T-helper 17 cell (primary cell): ENCODE data around the gene SPECC1. TPM values are rescaled to one million over a fixed set of nuclear protein-coding genes. Genes with fewer than 3 reads are reported as not detected.
"Not testable (repeated sequence)": the region's sequence is repeated elsewhere in the genome, so short reads cannot be mapped to it uniquely, and the experiment has no call there.

Experiments used
- ATAC-seq: fragments of 150-1000 bp; cut with Tn5 transposase; 2 replicates; pipeline ENCODE4 v1.10.0; 2021; ENCODE audit warnings: mild to moderate bottlenecking, moderate library complexity
- DNase-seq, 3 donors: peaks; one replicate each; pipeline versions ENCODE4 v3.0.0 to v3.0.0-alpha.2; 2020 to 2021
- H3K9me3 ChIP-seq: one replicate; pipeline ENCODE4 v1.7.0; 2013; ENCODE audit warnings: low read length, mild to moderate bottlenecking; ENCODE audit not compliant: control insufficient read depth, poor library complexity, severe bottlenecking
- H3K27ac Mint-ChIP-seq: one replicate; pipeline ENCODE4 v1.8.0; 2022; ENCODE audit warnings: mild to moderate bottlenecking, moderate library complexity, mixed read lengths
- H3K27me3 Mint-ChIP-seq: one replicate; pipeline ENCODE4 v1.8.0; 2022; ENCODE audit warnings: mixed read lengths
- H3K36me3 Mint-ChIP-seq: one replicate; pipeline ENCODE4 v1.8.0; 2022; ENCODE audit warnings: low read depth, mixed read lengths
- H3K4me1 Mint-ChIP-seq: one replicate; pipeline ENCODE4 v1.8.0; 2022; ENCODE audit warnings: mild to moderate bottlenecking, mixed read lengths
- H3K4me3 Mint-ChIP-seq: one replicate; pipeline ENCODE4 v1.8.0; 2022; ENCODE audit warnings: mild to moderate bottlenecking, moderate library complexity, mixed read lengths
- total RNA-seq, 4 donors: library from RNA in 2 of 4; stranded (reverse) in 2 of 4; gene quantifications; one replicate each; pipeline ENCODE4 v1.2.3 and lab custom pipeline; 2022 to 2026

SPECC1 gene
- total RNA-seq, 2 donors from 2014 or later = 10.3 to 10.8 TPM

DNA sequence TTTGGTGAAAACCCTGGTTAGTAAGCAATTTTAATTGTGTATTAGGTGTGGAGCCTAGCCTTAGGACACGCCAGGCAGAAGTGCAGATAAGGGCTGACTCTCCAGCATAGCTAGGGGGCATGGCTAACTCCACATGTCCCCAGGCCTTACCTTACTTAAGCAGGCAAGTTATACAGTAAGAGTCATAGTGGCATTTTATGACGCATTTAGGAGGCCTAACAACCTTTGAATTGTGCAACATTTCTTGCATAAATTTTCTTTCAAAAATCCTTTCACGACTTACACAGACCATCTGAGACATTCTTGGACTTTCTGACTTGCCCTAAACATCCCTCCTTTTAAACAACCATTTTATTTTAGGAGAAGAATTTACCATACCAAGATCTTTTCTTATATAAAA lies 187.1 kb downstream of the SPECC1 start:
- DNase-seq, H3K4me3 Mint-ChIP-seq, H3K36me3 Mint-ChIP-seq, ATAC-seq, H3K27ac Mint-ChIP-seq, H3K4me1 Mint-ChIP-seq, H3K9me3 ChIP-seq, H3K27me3 Mint-ChIP-seq: not testable (repeated sequence)

DNA sequence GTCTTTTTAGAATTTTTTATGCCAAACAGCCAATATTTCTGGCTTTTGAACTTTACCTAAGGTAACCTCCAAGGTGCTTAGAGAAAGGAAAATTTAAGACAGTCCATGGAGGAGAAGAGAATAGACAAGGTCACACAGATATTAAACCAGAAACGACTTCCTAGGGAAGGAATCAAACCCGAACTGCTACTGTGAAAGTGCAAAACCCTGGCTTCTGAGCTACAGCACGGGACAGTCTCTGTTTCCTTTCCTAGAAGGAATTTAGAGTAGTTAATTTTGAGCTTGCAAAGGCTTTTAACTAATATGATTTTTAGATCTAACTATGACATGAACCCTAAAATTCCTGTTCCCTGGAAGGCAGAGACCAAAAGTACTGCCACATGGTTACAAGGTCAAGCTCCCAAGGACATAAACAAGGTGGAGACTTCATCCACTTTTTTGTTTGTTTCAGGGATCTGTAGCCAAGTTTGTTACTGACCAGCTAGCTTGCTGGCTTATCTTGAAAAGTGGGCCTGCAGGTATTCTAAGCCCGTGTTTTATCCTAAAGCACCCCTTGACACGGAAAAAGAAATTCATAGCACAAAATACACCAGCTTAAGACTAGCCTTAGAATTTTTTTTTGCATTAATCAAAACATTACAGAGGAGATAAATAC lies 188.2 kb downstream of the SPECC1 start:
- H3K9me3 ChIP-seq = no peaks in the 10 kb centered on the region
- H3K4me3 Mint-ChIP-seq = no peak overlapping the region
- DNase-seq (no peak), ATAC-seq (no peak)
- no peaks in the 10 kb centered on the region for H3K27me3 Mint-ChIP-seq
- no peak overlapping the region for H3K27ac Mint-ChIP-seq
- no peaks in the 10 kb centered on the region for H3K4me1 Mint-ChIP-seq
- peaks cover 4% of the 10 kb centered on the region for H3K36me3 Mint-ChIP-seq

DNA sequence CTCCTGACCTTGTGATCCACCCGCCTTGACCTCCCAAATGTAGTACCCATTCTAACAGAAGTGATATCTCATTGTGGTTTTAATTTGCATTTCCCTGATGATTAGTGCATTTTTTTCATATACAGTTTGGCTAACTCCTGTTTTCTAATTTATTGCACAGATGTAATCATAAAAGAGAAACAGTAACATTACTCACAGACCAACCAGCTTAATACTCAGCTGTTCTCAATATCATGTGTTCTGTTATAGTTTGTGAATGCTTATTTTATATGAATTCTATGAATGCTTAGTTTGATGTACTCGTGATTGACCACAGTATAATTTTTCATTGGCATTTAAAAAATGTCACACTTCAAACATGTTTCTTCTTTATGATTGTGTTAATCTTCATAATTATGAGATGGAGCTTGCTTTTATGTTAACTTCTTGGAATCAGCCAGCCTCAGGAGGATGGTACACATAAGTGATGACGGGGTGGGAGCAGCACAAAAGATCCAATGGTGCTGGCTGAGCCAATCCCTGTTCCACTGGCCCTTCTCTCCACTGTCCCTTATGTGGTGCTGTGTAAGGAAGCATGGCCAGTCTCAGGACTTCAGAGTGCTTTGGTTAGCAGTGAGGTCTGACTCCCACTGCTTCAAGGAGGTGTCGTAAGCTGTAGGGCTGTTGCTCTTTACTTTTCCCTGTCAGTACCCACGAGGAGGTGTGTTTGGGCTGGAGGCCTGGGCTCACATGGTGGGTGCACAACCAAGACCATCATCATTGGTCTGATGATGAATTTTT lies 191.0 kb downstream of the SPECC1 start:
- peaks cover 2% of the 10 kb centered on the region for H3K36me3 Mint-ChIP-seq
- H3K27me3 Mint-ChIP-seq = no peaks in the 10 kb centered on the region
- peaks cover 2% of the 10 kb centered on the region for H3K4me1 Mint-ChIP-seq
- no peak overlapping the region for H3K4me3 Mint-ChIP-seq
- ATAC-seq = no peak
- no peak overlapping the region for H3K27ac Mint-ChIP-seq
- H3K9me3 ChIP-seq = no peaks in the 10 kb centered on the region
- no peak for DNase-seq

DNA sequence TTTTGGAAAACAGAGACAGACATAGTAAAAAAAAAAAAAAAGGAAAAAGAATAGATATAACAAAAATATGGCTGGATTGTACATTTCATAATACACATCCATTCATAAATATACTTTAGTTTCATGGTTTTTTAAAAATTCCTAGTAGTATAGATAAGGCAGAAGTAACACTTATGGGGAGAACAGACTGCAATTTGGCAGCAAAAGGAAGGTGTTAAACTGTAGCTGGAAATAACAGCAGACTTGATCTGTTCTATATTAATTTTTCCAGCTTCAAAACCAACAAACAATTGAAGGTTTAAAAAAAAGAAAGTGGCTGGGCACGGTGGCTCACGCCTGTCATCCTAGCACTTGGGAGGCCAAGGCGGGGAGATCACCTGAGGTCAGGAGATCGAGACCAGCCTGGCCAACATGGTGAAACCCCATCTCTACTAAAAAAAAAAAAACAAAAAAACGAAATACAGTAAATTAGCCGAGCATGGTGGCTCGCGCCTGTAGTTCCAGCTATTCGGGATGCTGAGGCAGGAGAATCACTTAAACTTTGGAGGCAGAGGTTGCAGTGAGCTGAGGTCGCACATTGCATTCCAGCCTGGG lies 191.8 kb downstream of the SPECC1 start:
- H3K27ac Mint-ChIP-seq = no peak overlapping the region
- H3K4me3 Mint-ChIP-seq = no peak overlapping the region
- H3K36me3 Mint-ChIP-seq = peaks cover 2% of the 10 kb centered on the region
- peaks cover 7% of the 10 kb centered on the region for H3K4me1 Mint-ChIP-seq
- H3K9me3 ChIP-seq = no peaks in the 10 kb centered on the region
- no peaks in the 10 kb centered on the region for H3K27me3 Mint-ChIP-seq
- DNase-seq (no peak), ATAC-seq (no peak)

DNA sequence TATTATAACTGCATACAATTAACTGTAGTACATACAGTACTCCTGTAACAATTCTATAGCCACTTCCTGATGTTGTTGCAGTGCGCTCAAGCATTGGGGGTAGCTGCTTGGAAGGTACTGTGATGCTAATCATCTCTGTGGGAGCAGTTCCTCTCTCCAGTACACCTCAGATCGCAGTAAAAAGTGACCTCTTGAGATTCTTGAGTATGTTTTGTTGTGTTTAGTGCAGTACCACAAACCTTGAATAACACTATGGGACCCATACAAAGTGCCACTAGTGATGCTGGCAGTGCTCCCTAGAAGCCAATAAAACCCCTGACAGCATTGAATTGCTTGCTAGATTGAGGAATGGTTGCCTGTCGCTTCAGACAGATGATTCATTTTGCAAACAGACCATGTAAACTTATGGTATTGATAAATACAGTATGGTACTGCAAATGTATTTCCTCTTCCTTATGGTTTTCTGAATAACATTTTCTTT lies 193.0 kb downstream of the SPECC1 start:
- no peak for ATAC-seq
- no peak overlapping the region for H3K27ac Mint-ChIP-seq

DNA sequence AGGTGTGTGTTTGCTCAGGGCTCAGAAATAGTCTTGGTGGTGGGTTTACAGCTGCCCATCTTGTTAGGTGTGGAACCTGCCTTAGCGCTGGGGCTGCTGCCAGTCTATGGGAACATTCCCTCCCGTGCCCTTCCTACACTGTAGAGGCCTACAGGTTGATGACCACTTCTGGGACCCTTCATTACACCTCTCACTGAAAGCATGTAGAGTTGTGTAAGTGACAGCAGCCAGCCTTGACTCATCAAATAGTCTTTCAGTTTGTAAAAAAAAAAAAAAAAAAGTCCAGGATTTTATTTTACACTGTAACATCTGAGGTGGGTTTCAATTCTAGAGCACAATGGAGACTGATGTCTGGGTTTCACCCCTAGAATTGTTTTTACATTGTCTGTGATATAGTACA lies 193.9 kb downstream of the SPECC1 start:
- Mint-ChIP-seq H3K4me1 (peaks cover 8% of the 10 kb centered on the region), H3K27me3 (no peaks in the 10 kb centered on the region), H3K4me3 (no peak overlapping the region), H3K36me3 (peaks cover 2% of the 10 kb centered on the region), H3K27ac (no peak overlapping the region)
- ATAC-seq (no peak), DNase-seq (no peak)
- H3K9me3 ChIP-seq = no peaks in the 10 kb centered on the region

More for the DNA sequence above, 193.0 kb downstream of the SPECC1 start:
- no peaks in the 10 kb centered on the region for H3K9me3 ChIP-seq
- DNase-seq = no peak
- no peaks in the 10 kb centered on the region for H3K27me3 Mint-ChIP-seq
- H3K4me3 Mint-ChIP-seq = no peak overlapping the region
- peaks cover 8% of the 10 kb centered on the region for H3K4me1 Mint-ChIP-seq
- H3K36me3 Mint-ChIP-seq = peaks cover 2% of the 10 kb centered on the region

DNA sequence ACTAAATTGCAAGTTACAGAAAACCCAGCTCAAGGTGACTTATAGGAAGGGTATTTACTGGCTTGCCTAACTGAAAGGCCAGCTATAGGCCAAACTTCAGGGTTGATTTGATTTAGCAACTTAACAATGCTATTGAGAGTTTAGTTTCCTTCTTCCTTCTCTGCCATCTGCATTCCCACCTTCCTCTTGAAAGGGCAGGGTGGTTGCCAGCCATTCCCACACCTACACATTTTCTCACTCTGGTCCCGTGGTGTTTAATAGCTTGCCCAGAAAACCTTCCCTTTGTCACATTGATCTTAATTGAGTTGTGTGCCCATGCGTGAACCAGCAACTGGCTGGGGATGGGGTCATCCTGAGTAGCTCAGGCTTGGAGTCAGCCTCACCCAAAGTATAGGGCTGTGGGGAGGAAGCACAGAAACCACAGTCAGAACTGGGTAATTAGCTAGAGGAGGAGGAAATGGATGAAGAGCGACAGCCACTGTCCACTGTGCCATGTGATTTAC lies 194.7 kb downstream of the SPECC1 start:
- no peaks in the 10 kb centered on the region for H3K36me3 Mint-ChIP-seq
- H3K4me1 Mint-ChIP-seq = peaks cover 8% of the 10 kb centered on the region
- H3K4me3 Mint-ChIP-seq = no peak overlapping the region
- ATAC-seq (no peak), DNase-seq (no peak)
- no peaks in the 10 kb centered on the region for H3K9me3 ChIP-seq
- H3K27ac Mint-ChIP-seq = no peak overlapping the region
- H3K27me3 Mint-ChIP-seq = no peaks in the 10 kb centered on the region

DNA sequence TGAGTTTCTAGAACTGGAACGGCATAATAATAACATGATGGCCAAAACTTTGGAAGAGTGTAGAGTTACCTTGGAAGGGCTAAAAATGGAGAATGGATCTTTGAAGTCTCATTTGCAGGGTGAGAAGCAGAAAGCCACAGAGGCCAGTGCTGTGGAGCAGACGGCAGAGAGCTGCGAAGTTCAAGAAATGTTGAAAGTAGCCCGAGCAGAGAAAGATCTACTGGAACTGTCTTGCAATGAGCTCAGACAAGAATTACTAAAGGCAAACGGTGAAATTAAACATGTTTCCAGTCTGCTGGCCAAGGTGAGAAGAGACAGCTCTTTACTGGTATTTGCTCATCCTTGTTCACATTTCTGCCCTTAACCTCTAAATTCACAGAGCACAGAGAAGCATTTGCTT lies 196.4 kb downstream of the SPECC1 start:
- H3K4me1 Mint-ChIP-seq = peaks cover 8% of the 10 kb centered on the region
- H3K27ac Mint-ChIP-seq = no peak overlapping the region
- H3K9me3 ChIP-seq = no peaks in the 10 kb centered on the region
- DNase-seq (no peak), ATAC-seq (no peak)
- H3K4me3 Mint-ChIP-seq = no peak overlapping the region
- no peaks in the 10 kb centered on the region for H3K36me3 Mint-ChIP-seq
- H3K27me3 Mint-ChIP-seq = no peaks in the 10 kb centered on the region

DNA sequence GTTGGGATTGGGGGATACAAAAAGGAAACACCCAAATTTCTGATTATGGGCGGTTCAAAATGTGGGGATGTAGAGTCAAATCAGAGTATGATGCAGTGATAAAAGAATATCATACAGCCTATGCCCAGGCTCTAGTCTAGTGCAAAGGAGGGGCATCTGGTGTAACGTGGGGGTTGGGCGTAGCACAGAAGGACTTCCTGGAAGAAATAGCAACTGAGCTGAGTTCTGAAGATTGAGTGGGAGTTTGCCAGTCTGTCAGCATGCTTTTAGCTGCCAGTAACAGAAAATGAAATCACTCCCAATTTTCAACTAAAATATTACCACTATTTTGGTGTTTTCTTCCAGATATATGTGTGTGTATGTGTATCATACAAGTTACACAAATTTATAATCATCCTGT lies 196.9 kb downstream of the SPECC1 start:
- H3K4me1 Mint-ChIP-seq = peaks cover 8% of the 10 kb centered on the region
- H3K27ac Mint-ChIP-seq = no peak overlapping the region
- no peaks in the 10 kb centered on the region for H3K9me3 ChIP-seq
- DNase-seq (no peak), ATAC-seq (no peak)
- no peaks in the 10 kb centered on the region for H3K36me3 Mint-ChIP-seq
- no peak overlapping the region for H3K4me3 Mint-ChIP-seq
- no peaks in the 10 kb centered on the region for H3K27me3 Mint-ChIP-seq

DNA sequence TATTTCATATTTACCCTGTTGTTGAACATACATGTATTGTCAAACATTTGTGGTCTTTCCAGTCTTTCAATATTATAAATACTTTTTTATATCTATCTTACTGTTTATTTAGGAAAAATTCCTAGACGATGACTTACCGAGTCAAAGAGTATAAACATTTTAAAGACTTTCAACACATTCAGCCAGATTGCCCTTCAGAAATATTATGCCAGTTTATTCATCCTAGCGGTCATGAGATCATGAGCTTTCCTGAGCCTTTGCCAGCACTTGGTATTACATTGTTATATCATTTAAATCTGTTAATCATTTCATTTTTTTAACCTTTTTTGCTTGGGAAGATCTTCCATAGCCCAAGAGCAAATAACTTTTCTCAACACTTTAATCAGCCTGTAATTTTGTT lies 197.4 kb downstream of the SPECC1 start:
- H3K36me3 Mint-ChIP-seq = no peaks in the 10 kb centered on the region
- H3K27ac Mint-ChIP-seq = peak overlapping the region; percentile 32
- no peak for DNase-seq
- peaks cover 8% of the 10 kb centered on the region for H3K4me1 Mint-ChIP-seq
- H3K27me3 Mint-ChIP-seq = no peaks in the 10 kb centered on the region
- no peaks in the 10 kb centered on the region for H3K9me3 ChIP-seq
- H3K4me3 Mint-ChIP-seq = no peak overlapping the region
- ATAC-seq = no peak

DNA sequence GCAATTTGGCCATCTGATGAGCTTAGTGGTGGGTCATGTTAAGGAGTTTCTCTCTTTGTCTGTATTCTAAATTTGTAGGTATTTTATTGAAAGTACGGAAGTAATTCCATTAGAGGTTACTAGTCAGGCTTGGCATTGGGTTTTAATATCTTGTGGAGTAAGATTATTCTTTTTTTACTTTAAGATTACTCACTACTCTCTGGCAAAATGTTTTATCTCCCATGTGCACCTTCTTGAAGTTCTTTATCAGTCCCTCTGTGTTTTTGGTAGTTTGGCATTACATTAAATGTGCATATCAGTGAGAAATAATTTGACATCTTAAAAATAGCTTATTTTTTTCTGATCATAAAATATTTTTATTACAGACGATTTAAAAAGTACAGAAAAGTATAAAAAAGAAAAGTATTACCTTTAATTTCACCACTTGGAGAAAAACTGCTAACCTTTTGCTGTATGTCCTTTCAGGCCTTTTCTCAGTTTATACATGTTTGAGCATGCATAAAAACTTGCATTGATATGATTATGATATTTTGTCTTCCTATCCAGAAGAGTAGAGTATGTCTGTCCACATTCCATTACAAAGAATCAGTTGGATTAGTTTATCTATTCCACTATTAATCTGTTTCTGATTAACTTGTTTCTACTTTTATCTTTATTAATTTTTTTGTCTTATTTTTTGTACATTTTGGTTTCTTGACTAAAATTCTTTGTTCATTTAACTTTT lies 198.3 kb downstream of the SPECC1 start:
- DNase-seq (no peak), ATAC-seq (no peak)
- no peak overlapping the region for H3K4me3 Mint-ChIP-seq
- no peaks in the 10 kb centered on the region for H3K9me3 ChIP-seq
- no peaks in the 10 kb centered on the region for H3K27me3 Mint-ChIP-seq
- H3K36me3 Mint-ChIP-seq = peaks cover 4% of the 10 kb centered on the region
- peaks cover 8% of the 10 kb centered on the region for H3K4me1 Mint-ChIP-seq
- H3K27ac Mint-ChIP-seq = peak overlapping the region; percentile 32

DNA sequence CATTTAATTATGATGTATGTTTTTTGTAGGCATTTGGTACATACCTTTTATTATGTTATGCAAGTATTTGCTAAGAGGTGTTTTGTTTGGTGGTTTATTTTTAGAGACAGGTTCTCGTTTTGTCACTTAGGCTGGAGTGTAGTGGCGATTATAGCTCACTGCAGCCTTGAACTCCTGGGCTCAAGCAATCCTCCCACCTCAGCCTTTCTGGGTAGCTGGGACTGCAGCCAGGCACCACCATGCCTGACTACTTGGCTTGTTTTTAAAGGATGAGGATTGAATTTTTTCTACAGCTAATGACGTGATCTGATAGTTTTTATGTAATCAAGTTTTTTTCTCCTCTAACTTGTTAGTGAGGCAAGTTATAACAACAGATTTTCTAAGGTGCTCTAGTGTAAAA lies 199.6 kb downstream of the SPECC1 start:
- H3K27me3 Mint-ChIP-seq = no peaks in the 10 kb centered on the region
- no peak for DNase-seq
- peaks cover 8% of the 10 kb centered on the region for H3K4me1 Mint-ChIP-seq
- H3K27ac Mint-ChIP-seq = no peak overlapping the region
- H3K4me3 Mint-ChIP-seq = no peak overlapping the region
- no peaks in the 10 kb centered on the region for H3K9me3 ChIP-seq
- peaks cover 4% of the 10 kb centered on the region for H3K36me3 Mint-ChIP-seq
- no peak for ATAC-seq

DNA sequence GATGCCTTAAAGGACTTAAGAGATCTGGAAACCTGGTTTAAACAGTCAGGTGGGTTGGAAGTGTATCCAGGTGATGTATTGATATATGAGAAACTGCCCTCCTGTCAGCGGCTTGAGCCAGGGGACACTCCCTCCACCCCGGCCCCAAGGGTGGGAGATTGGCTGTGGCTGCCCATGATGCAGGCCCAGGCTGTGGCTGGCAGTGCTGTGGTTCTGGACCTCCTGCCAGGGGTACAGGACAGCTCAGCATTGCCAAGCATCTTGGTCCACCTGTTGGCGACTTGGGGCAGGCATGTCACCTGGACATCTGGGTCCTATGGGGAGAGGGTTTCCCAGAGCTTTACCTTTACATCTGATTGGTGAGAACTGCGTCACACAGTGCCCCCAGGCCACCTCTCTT lies 201.0 kb downstream of the SPECC1 start:
- Mint-ChIP-seq H3K4me3 (no peak overlapping the region), H3K4me1 (peaks cover 6% of the 10 kb centered on the region), H3K27ac (no peak overlapping the region), H3K27me3 (no peaks in the 10 kb centered on the region), H3K36me3 (peaks cover 4% of the 10 kb centered on the region)
- no peak for DNase-seq
- H3K9me3 ChIP-seq = no peaks in the 10 kb centered on the region
- ATAC-seq = no peak
